ENCODE results near the gene CHST15.

DNA sequence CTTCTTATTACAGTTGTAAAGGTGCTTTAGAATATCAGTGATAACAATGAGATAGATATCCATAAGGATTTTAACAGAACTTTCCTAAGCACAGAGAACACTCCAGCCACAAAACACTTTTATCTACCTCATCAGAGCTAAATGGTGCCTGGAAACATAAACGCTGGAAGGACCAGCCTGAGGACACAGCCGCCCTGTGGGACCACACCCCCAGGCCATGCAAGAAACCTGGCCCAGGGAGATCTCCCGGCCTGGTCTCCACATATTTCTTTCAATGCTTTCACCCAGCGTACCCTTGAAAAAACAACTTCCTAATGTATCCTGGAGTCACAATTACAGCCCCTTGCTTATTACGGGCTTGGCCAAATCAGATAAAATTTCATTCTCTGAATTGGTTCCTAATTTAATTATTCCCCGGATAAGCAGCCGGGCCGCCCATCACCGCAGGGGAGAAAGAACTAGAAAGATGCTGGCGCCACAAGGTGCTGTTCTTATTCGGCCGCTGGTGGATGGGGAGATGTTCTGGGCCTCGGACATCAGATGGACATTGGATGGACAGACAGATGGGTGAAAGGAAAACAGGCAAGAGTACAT, 11.8 kb downstream of the CHST15 start:
- TF ChIP-seq, protein P1, sequence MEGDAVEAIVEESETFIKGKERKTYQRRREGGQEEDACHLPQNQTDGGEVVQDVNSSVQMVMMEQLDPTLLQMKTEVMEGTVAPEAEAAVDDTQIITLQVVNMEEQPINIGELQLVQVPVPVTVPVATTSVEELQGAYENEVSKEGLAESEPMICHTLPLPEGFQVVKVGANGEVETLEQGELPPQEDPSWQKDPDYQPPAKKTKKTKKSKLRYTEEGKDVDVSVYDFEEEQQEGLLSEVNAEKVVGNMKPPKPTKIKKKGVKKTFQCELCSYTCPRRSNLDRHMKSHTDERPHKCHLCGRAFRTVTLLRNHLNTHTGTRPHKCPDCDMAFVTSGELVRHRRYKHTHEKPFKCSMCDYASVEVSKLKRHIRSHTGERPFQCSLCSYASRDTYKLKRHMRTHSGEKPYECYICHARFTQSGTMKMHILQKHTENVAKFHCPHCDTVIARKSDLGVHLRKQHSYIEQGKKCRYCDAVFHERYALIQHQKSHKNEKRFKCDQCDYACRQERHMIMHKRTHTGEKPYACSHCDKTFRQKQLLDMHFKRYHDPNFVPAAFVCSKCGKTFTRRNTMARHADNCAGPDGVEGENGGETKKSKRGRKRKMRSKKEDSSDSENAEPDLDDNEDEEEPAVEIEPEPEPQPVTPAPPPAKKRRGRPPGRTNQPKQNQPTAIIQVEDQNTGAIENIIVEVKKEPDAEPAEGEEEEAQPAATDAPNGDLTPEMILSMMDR (conservative IDR thresholded peaks at IDR 0.05), result no peak
- no peak for TF ChIP-seq ZFX (IDR thresholded peaks at IDR 0.05)
